ENCODE data around the gene PPP4R2.

Gene PPP4R2

GRCh38 chr3:72996473-72997333, at the start of gene PPP4R2:
PPP4R2 (plus strand) TSS chr3:72996811; CDS start chr3:72997038, 227 bp downstream.
- no peak for FAIRE-seq

GRCh38 chr3:72947715-72948490, 48.7 kb upstream of the PPP4R2 start:
- FAIRE-seq, result no peak

- no peak for FAIRE-seq
Observed at GRCh38 chr3:72949016-72949415, 47.6 kb upstream of the PPP4R2 start.

- no peak for FAIRE-seq
Observed at GRCh38 chr3:72950372-72950771, 46.2 kb upstream of the PPP4R2 start.

GRCh38 chr3:72950801-72951200, 45.8 kb upstream of the PPP4R2 start:
- no peak for FAIRE-seq

- no peak for FAIRE-seq
Observed at GRCh38 chr3:72951259-72951722, 45.3 kb upstream of the PPP4R2 start.

GRCh38 chr3:72953325-72953956, 43.2 kb upstream of the PPP4R2 start:
- FAIRE-seq, result no peak

- FAIRE-seq, result no peak
Observed at GRCh38 chr3:72957297-72957696, 39.3 kb upstream of the PPP4R2 start.

- no peak for FAIRE-seq
Observed at GRCh38 chr3:72959336-72959735, 37.3 kb upstream of the PPP4R2 start.

- no peak for FAIRE-seq
Observed at GRCh38 chr3:72960812-72961518, 35.6 kb upstream of the PPP4R2 start.

GRCh38 chr3:72961752-72962151, 34.9 kb upstream of the PPP4R2 start:
- FAIRE-seq, result no peak

- no peak for FAIRE-seq
Observed at GRCh38 chr3:72962317-72962716, 34.3 kb upstream of the PPP4R2 start.

- FAIRE-seq, result no peak
Observed at GRCh38 chr3:72964633-72965032, 32.0 kb upstream of the PPP4R2 start.

GRCh38 chr3:72968266-72968664, 28.3 kb upstream of the PPP4R2 start:
- no peak for FAIRE-seq

GRCh38 chr3:72969766-72970165, 26.8 kb upstream of the PPP4R2 start:
- FAIRE-seq, result no peak

GRCh38 chr3:72970942-72971341, 25.7 kb upstream of the PPP4R2 start:
- no peak for FAIRE-seq

GRCh38 chr3:72972706-72973030, 23.9 kb upstream of the PPP4R2 start:
- FAIRE-seq, result no peak

GRCh38 chr3:72973031-72973723, 23.4 kb upstream of the PPP4R2 start:
- no peak for FAIRE-seq

GRCh38 chr3:72973786-72974185, 22.8 kb upstream of the PPP4R2 start:
- FAIRE-seq, result no peak

GRCh38 chr3:72974956-72975355, 21.7 kb upstream of the PPP4R2 start:
- FAIRE-seq, result no peak

- peak; percentile 5 for FAIRE-seq
Observed at GRCh38 chr3:72976281-72976741, 20.3 kb upstream of the PPP4R2 start.

Measured in islet of Langerhans (tissue), 1 donor.